ENCODE data around the gene AGBL4. TPM values are rescaled to one million over a fixed set of nuclear protein-coding genes. Genes with fewer than 3 reads are reported as not detected.

Gene AGBL4
- total RNA-seq, 6 experiments from 2014 or later = 0.06 to 1.8 (median 0.93) TPM

DNA sequence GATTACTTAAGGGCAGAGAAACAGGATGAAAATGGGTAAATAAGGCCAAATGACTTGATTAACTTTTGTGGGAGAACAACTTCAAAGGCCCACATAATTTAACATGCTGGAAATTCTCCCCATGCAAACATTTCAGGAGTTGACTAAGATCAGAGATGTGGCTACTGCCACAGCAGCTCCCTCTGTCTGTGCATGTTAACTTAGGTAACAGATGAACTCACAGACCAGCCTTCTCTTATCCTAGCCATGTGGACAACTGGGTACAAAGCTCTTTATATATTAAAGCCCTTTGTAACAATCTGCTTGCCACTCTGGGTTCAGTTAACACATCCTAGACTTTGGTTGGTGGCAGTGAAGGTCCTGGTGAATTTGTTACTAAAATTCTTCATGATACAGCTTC, 1280.3 kb downstream of the AGBL4 start:
- H3K27ac ChIP-seq = no peak overlapping the region
- intact Hi-C loops (cut with DNase I) = no loop called here
- ATAC-seq (no peak), DNase-seq (no peak)
- TF ChIP-seq POLR2A (IDR thresholded peaks at IDR 0.05) = no peak
- no peak for TF ChIP-seq CTCF (IDR thresholded peaks at IDR 0.05)
- no peaks in the 10 kb centered on the region for H3K9me3 ChIP-seq
- H3K27me3 ChIP-seq = no peaks in the 10 kb centered on the region
- no peaks in the 10 kb centered on the region for H3K4me1 ChIP-seq
- no peak overlapping the region for H3K4me3 ChIP-seq
- no peaks in the 10 kb centered on the region for H3K36me3 ChIP-seq

DNA sequence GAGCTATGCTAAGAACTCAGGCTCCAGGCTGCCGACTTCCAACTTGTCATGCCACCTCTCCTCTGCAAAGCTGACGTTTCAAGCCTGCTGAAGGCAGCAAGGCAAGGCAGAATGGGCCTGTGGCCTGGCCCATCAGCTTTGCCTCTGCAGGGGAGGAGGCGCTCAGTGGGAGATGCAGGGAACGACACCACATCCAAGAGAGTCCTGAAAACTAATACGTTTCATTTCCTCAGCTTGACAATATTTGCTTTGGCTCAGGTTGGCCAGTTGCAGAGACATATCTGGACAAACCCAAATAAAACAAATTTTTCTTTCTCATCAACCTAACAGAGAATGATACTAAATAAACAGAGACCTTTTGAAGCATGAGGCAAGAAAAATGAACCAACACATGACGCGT, 1282.4 kb downstream of the AGBL4 start:
- DNase-seq (no peak), ATAC-seq (no peak)
- Histone ChIP-seq H3K9me3 (no peaks in the 10 kb centered on the region), H3K4me1 (no peaks in the 10 kb centered on the region), H3K27ac (no peak overlapping the region), H3K36me3 (no peaks in the 10 kb centered on the region), H3K27me3 (no peaks in the 10 kb centered on the region), H3K4me3 (no peak overlapping the region)
- TF ChIP-seq CTCF (IDR thresholded peaks at IDR 0.05) = no peak
- TF ChIP-seq POLR2A (IDR thresholded peaks at IDR 0.05) = no peak
- intact Hi-C loops (cut with DNase I) = no loop called here
- 54% methylated on average over 7 of the region's 7 CpGs for WGBS (ENCODE audit: insufficient coverage, low coverage, low lambda C conversion rate, missing lambda C conversion rate)

GRCh38 chr1:48740621-48741020, 1283.1 kb downstream of the AGBL4 start:
- DNase-seq (no peak), ATAC-seq (no peak)
- no peaks in the 10 kb centered on the region for H3K9me3 ChIP-seq
- H3K27me3 ChIP-seq = no peaks in the 10 kb centered on the region
- no peak overlapping the region for H3K27ac ChIP-seq
- H3K4me3 ChIP-seq = no peak overlapping the region
- no peaks in the 10 kb centered on the region for H3K4me1 ChIP-seq
- 58% methylated on average over 3 of the region's 3 CpGs for WGBS (ENCODE audit: insufficient coverage, low coverage, low lambda C conversion rate, missing lambda C conversion rate)
- TF ChIP-seq POLR2A (IDR thresholded peaks at IDR 0.05) = no peak
- TF ChIP-seq CTCF (IDR thresholded peaks at IDR 0.05) = no peak
- intact Hi-C loops (cut with DNase I) = no loop called here
- H3K36me3 ChIP-seq = no peaks in the 10 kb centered on the region

- Histone ChIP-seq H3K27ac (no peak overlapping the region), H3K4me3 (no peak overlapping the region), H3K9me3 (no peaks in the 10 kb centered on the region), H3K36me3 (no peaks in the 10 kb centered on the region), H3K27me3 (no peaks in the 10 kb centered on the region), H3K4me1 (no peaks in the 10 kb centered on the region)
- intact Hi-C loops (cut with DNase I) = no loop called here
- no peak for ATAC-seq
- WGBS (ENCODE audit: insufficient coverage, low coverage, low lambda C conversion rate, missing lambda C conversion rate) = 66% methylated on average over 3 of the region's 3 CpGs
- no peak for DNase-seq
- TF ChIP-seq CTCF (IDR thresholded peaks at IDR 0.05) (no peak), POLR2A (IDR thresholded peaks at IDR 0.05) (no peak)
Observed at GRCh38 chr1:48739091-48739490, 1284.7 kb downstream of the AGBL4 start.

GRCh38 chr1:48738356-48738755, 1285.4 kb downstream of the AGBL4 start:
- no peak overlapping the region for H3K27ac ChIP-seq
- no peaks in the 10 kb centered on the region for H3K4me1 ChIP-seq
- no peaks in the 10 kb centered on the region for H3K9me3 ChIP-seq
- H3K27me3 ChIP-seq = no peaks in the 10 kb centered on the region
- WGBS (ENCODE audit: insufficient coverage, low coverage, low lambda C conversion rate, missing lambda C conversion rate) = 100% methylated on average over 2 of the region's 4 CpGs
- DNase-seq (no peak), ATAC-seq (no peak)
- no peaks in the 10 kb centered on the region for H3K36me3 ChIP-seq
- no peak overlapping the region for H3K4me3 ChIP-seq
- no peak for TF ChIP-seq CTCF (IDR thresholded peaks at IDR 0.05)
- no peak for TF ChIP-seq POLR2A (IDR thresholded peaks at IDR 0.05)
- intact Hi-C loops (cut with DNase I) = no loop called here
